H1 (cell line): Measurements from ENCODE around the gene CDKN3. TPM values are rescaled to one million over a fixed set of nuclear protein-coding genes. Genes with fewer than 3 reads are reported as not detected.

Experiments used
- CTCF ChIA-PET: fragments of 300-600 bp; sonication (Branson Sonifier 250); formaldehyde crosslinking; loops from one replicate; lab custom pipeline; 2021; ENCODE audit not compliant: partially characterized antibody; lab: Charles Lee
- POLR2A ChIA-PET: fragments of 300-600 bp; sonication (Branson Sonifier 250); formaldehyde crosslinking; loops from one replicate; lab custom pipeline; 2021; ENCODE audit warnings: inconsistent platforms; ENCODE audit not compliant: partially characterized antibody; lab: Charles Lee
- DNase-seq, 2 experiments: peaks; one replicate each; pipeline versions ENCODE4 v3.0.0 to v3.0.0-alpha.2; 2010 to 2022; ENCODE audit warnings: low spot score in 2 of 2, low read depth in 1 of 2, mixed read lengths in 1 of 2
- FAIRE-seq: peaks from 2 replicates; lab custom pipeline; 2011; peaks lifted over from hg19 to GRCh38; lab: Jason Lieb, UNC
- H2AFZ ChIP-seq: 2 replicates; pipeline ENCODE4 v1.8.1; 2012; ENCODE audit warnings: low read length, inconsistent platforms
- H2AK5ac ChIP-seq: 2 replicates; pipeline ENCODE4 v1.6.1; 2013; ENCODE audit warnings: low read depth, low read length
- H2BK120ac ChIP-seq: replicated peaks from 2 replicates; pipeline ENCODE3; 2013; ENCODE audit warnings: low read depth, low read length, inconsistent platforms
- H2BK12ac ChIP-seq: 2 replicates; pipeline ENCODE4 v1.6.1; 2013; ENCODE audit warnings: low read depth, low read length
- H2BK15ac ChIP-seq: 2 replicates; pipeline ENCODE4 v1.6.1; 2013; ENCODE audit warnings: low read length
- H2BK20ac ChIP-seq: 2 replicates; pipeline ENCODE4 v1.6.1; 2013; ENCODE audit warnings: low read length
- H2BK5ac ChIP-seq: 2 replicates; pipeline ENCODE4 v1.6.1; 2013; ENCODE audit warnings: low read depth, low read length
- H3K14ac ChIP-seq: 2 replicates; pipeline ENCODE4 v1.6.1; 2013; ENCODE audit warnings: inconsistent platforms; ENCODE audit not compliant: insufficient read length
- H3K18ac ChIP-seq: 2 replicates; pipeline ENCODE4 v1.6.1; 2013; ENCODE audit warnings: low read length; ENCODE audit errors: extremely low read depth
- H3K23ac ChIP-seq: 2 replicates; pipeline ENCODE4 v1.6.1; 2013; ENCODE audit warnings: inconsistent platforms; ENCODE audit not compliant: insufficient read length
- H3K23me2 ChIP-seq: 2 replicates; pipeline ENCODE4 v1.6.1; 2013; ENCODE audit warnings: low read depth, low read length
- H3K27ac ChIP-seq: 2 replicates; pipeline ENCODE4 v1.6.1; 2011; ENCODE audit warnings: low read depth, low read length, inconsistent platforms
- H3K27me3 ChIP-seq, 4 experiments: replicated peaks in 1 of 4; 1 replicate in 1 of 4; 2 replicates in 3 of 4; pipeline versions ENCODE4 v1.6.1 to v1.8.1; 2011 to 2013; ENCODE audit warnings: low read length in 3 of 4, mild to moderate bottlenecking in 3 of 4, inconsistent platforms in 2 of 4, mixed read lengths in 2 of 4, moderate library complexity in 1 of 4; ENCODE audit not compliant: control insufficient read depth in 3 of 4, insufficient read depth in 3 of 4; ENCODE audit errors: extremely low read depth in 1 of 4
- H3K36me3 ChIP-seq, 4 experiments: 2 replicates each; pipeline versions ENCODE4 v1.6.1 to v1.8.1; 2011 to 2013; ENCODE audit warnings: mild to moderate bottlenecking in 4 of 4, low read length in 3 of 4, moderate library complexity in 2 of 4, control low read depth in 1 of 4, inconsistent platforms in 1 of 4; ENCODE audit not compliant: insufficient read depth in 4 of 4, control insufficient read depth in 2 of 4
- H3K4ac ChIP-seq: replicated peaks from 2 replicates; pipeline ENCODE3; 2013; ENCODE audit warnings: low read length, low read depth, mixed read lengths, inconsistent platforms; ENCODE audit not compliant: insufficient read length
- H3K4me1 ChIP-seq, 4 experiments: replicated peaks in 1 of 4; 1 replicate in 1 of 4; 2 replicates in 3 of 4; pipeline versions ENCODE4 v1.6.1 to v1.8.1; 2011 to 2013; ENCODE audit warnings: low read length in 3 of 4, inconsistent platforms in 2 of 4, mixed read lengths in 1 of 4; ENCODE audit not compliant: insufficient read depth in 4 of 4, control insufficient read depth in 3 of 4
- H3K4me2 ChIP-seq, 2 experiments: 2 replicates each; pipeline versions ENCODE4 v1.6.1 to v1.8.1; 2011 to 2013; ENCODE audit warnings: low read depth in 2 of 2, low read length in 2 of 2, control low read depth in 1 of 2, inconsistent platforms in 1 of 2, mild to moderate bottlenecking in 1 of 2; ENCODE audit not compliant: insufficient read depth in 1 of 2
- H3K4me3 ChIP-seq, 4 experiments: fragments of 200-600, 300-600 bp in 1 of 4; sonication (generic), shearing (Covaris generic), sonication (Bioruptor Twin) in 1 of 4; 2 replicates each; pipeline versions ENCODE4 v1.5.1 to v1.8.1; 2011 to 2016; ENCODE audit warnings: low read length in 4 of 4, low read depth in 3 of 4, control low read depth in 2 of 4, inconsistent platforms in 2 of 4, mild to moderate bottlenecking in 2 of 4, mixed read lengths in 1 of 4, moderate library complexity in 1 of 4; ENCODE audit not compliant: insufficient read depth in 2 of 4; ENCODE audit errors: extremely low read depth in 1 of 4
- H3K56ac ChIP-seq: replicated peaks from 2 replicates; pipeline ENCODE3; 2013; ENCODE audit warnings: low read depth, mild to moderate bottlenecking, mixed read lengths, low read length, inconsistent platforms; ENCODE audit not compliant: insufficient read length
- H3K79me1 ChIP-seq: 2 replicates; pipeline ENCODE4 v1.6.1; 2013; ENCODE audit warnings: low read depth, low read length, control low read depth
- H3K79me2 ChIP-seq, 2 experiments: 2 replicates each; pipeline versions ENCODE4 v1.6.1 to v1.8.1; 2012 to 2013; ENCODE audit warnings: low read length in 2 of 2, mild to moderate bottlenecking in 2 of 2, inconsistent platforms in 1 of 2; ENCODE audit not compliant: insufficient read depth in 2 of 2, control insufficient read depth in 1 of 2
- H3K9ac ChIP-seq, 4 experiments: replicated peaks in 1 of 4; 1 replicate in 1 of 4; 2 replicates in 3 of 4; pipeline versions ENCODE4 v1.6.1 to v1.8.1; 2011 to 2013; ENCODE audit warnings: low read depth in 3 of 4, low read length in 3 of 4, control low read depth in 2 of 4, mild to moderate bottlenecking in 2 of 4, moderate library complexity in 2 of 4, inconsistent platforms in 1 of 4; ENCODE audit errors: extremely low read depth in 1 of 4
- H3K9me3 ChIP-seq, 2 experiments: 2 replicates each; pipeline versions ENCODE4 v1.6.1 to v1.8.1; 2012 to 2013; ENCODE audit warnings: mild to moderate bottlenecking in 2 of 2, moderate library complexity in 2 of 2, control low read depth in 1 of 2, inconsistent platforms in 1 of 2, low read depth in 1 of 2, low read length in 1 of 2, mixed read lengths in 1 of 2; ENCODE audit not compliant: insufficient read depth in 2 of 2
- H4K20me1 ChIP-seq, 2 experiments: replicated peaks in 1 of 2; 2 replicates each; pipeline versions ENCODE3 to v1.8.1; 2011 to 2013; ENCODE audit warnings: inconsistent platforms in 2 of 2, low read length in 2 of 2, mild to moderate bottlenecking in 1 of 2; ENCODE audit not compliant: insufficient read depth in 2 of 2, control insufficient read depth in 1 of 2
- H4K5ac ChIP-seq: 2 replicates; pipeline ENCODE4 v1.6.1; 2013; ENCODE audit warnings: low read length, low read depth, mixed read lengths, inconsistent platforms; ENCODE audit not compliant: insufficient read length
- H4K8ac ChIP-seq: 2 replicates; pipeline ENCODE4 v1.8.0; 2013; ENCODE audit warnings: mild to moderate bottlenecking, moderate library complexity, low read length, inconsistent platforms; ENCODE audit not compliant: insufficient read depth; ENCODE audit errors: extremely low read depth
- H4K91ac ChIP-seq: replicated peaks from 2 replicates; pipeline ENCODE3; 2013; ENCODE audit warnings: low read length, mixed read lengths, inconsistent platforms; ENCODE audit not compliant: insufficient read length
- ASH2L ChIP-seq: fragments of 200-600, 300-600 bp; sonication (generic); IDR thresholded peaks from one replicate; pipeline ENCODE4 v1.7.1; 2017; ENCODE audit warnings: low read length
- BACH1 ChIP-seq: IDR thresholded peaks from 2 replicates; pipeline ENCODE4 v1.6.1; 2012; ENCODE audit warnings: low read length, improper control_type of control experiment
- CEBPB ChIP-seq: IDR thresholded peaks from 2 replicates; pipeline ENCODE4 v1.6.1; 2012; ENCODE audit warnings: low read depth, low read length
- EGR1 ChIP-seq: IDR thresholded peaks from 2 replicates; pipeline ENCODE4 v1.6.1; 2011; ENCODE audit warnings: low read depth, low read length, borderline replicate concordance
- GABPA ChIP-seq: IDR thresholded peaks from 2 replicates; pipeline ENCODE4 v1.6.1; 2011; ENCODE audit warnings: mild to moderate bottlenecking, low read length, moderate library complexity, borderline replicate concordance; ENCODE audit not compliant: insufficient read depth
- HDAC6 ChIP-seq: IDR thresholded peaks from one replicate; pipeline ENCODE4 v1.7.1; 2012; ENCODE audit warnings: low read depth, mild to moderate bottlenecking, inconsistent platforms, low read length, moderate library complexity
- KDM4A ChIP-seq: IDR thresholded peaks from one replicate; pipeline ENCODE4 v1.7.1; 2012; ENCODE audit warnings: low read depth, mild to moderate bottlenecking, moderate library complexity, low read length, inconsistent platforms; ENCODE audit not compliant: severe bottlenecking
- MAFK ChIP-seq: IDR thresholded peaks from 2 replicates; pipeline ENCODE4 v1.6.1; 2012; ENCODE audit warnings: low read depth, mild to moderate bottlenecking, improper control_type of control experiment, low read length
- POLR2A ChIP-seq, 2 experiments: IDR thresholded peaks; 1 replicate in 1 of 2; 2 replicates in 1 of 2; pipeline ENCODE4 v1.6.1; 2011; ENCODE audit warnings: low read depth in 2 of 2, low read length in 2 of 2, mild to moderate bottlenecking in 2 of 2; ENCODE audit errors: control extremely low read depth in 1 of 2
- SP1 ChIP-seq: IDR thresholded peaks from 2 replicates; pipeline ENCODE4 v1.6.1; 2011; ENCODE audit warnings: low read depth, low read length
- polyA plus RNA-seq, 7 experiments: library from polyadenylated mRNA; depleted of rRNA in 3 of 7; stranded (reverse) in 5 of 7; unstranded in 2 of 7; fragments of >200 nt in 5 of 7; fragments of 200-250 nt in 2 of 7; gene quantifications; 1 replicate in 5 of 7; 2 replicates in 1 of 7; 4 replicates in 1 of 7; pipeline versions ENCODE4 v1.2.1 to v1.2.3, GENCODE V29; 2011 to 2013; ENCODE audit warnings: missing spikeins in 2 of 7, mixed read lengths in 2 of 7
- total RNA-seq: library from RNA; stranded (reverse); fragmentation: NEBNext Ultra II Directional; extraction: Animal tissue kit (Norgen Biotek cat#: 25700); gene quantifications from 2 replicates; pipeline ENCODE4 v1.2.1, GENCODE V29; 2021
- TF ChIP-seq, protein P1 (sequence below), 3 experiments: IDR thresholded peaks; 1 replicate in 2 of 3; 2 replicates in 1 of 3; pipeline versions ENCODE4 v1.5.1 to v1.6.1; 2011; ENCODE audit warnings: low read length in 3 of 3, mild to moderate bottlenecking in 3 of 3, inconsistent platforms in 2 of 3, low read depth in 1 of 3, moderate library complexity in 1 of 3; ENCODE audit not compliant: insufficient read depth in 1 of 3; ENCODE audit errors: control extremely low read depth in 1 of 3

CDKN3 gene
- total and polyA plus RNA-seq, 2 of the 8 experiments (the other 6 are each of a cell fraction or from before 2014, with no cell fraction given), result 43.5 to 48.3 TPM

DNA sequence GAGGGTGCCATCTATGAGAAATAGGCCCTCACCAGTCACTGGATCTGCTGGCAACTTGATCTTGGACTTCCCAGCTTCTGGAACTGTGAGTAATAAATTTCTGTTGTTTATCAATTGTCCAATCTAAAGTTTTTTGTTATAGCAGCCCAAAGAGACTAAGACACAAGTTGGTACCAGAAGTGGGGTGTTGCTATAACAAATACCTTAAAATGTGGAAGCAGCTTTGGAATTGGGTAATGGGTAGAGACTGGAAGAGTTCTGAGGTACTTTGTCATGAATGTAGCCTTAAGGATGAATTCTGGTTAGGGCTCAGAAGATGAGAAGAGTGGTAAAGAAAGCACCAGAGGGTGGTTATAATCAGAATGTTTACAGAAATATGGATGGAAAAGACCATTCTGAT lies 70.5 kb downstream of the CDKN3 start:
- H2BK120ac ChIP-seq, result no peak overlapping the region
- no peak overlapping the region for H3K56ac ChIP-seq
- H3K23ac ChIP-seq, result no peak overlapping the region
- H4K8ac ChIP-seq, result no peak overlapping the region
- no peak overlapping the region for H3K4ac ChIP-seq
- H3K4me3 ChIP-seq, result no peak overlapping the region
- H2BK5ac ChIP-seq, result no peak overlapping the region
- H4K5ac ChIP-seq, result no peak overlapping the region
- no peak overlapping the region for H3K27ac ChIP-seq
- DNase-seq (no peak), FAIRE-seq (no peak)
- no peaks in the 10 kb centered on the region for H4K20me1 ChIP-seq
- no peak overlapping the region for H3K4me2 ChIP-seq
- H3K18ac ChIP-seq, result no peak overlapping the region
- no peak overlapping the region for H2BK12ac ChIP-seq
- no peak overlapping the region for H2BK20ac ChIP-seq
- ChIA-PET POLR2A (interaction anchor here (1.0 kb wide), 1 partner anchor 22 kb away, joined by 3 read pairs; the partner anchor contains the start of gene GMFB), CTCF (no interaction called here)
- H2BK15ac ChIP-seq, result no peak overlapping the region
- H3K79me2 ChIP-seq, result no peaks in the 10 kb centered on the region
- H2AFZ ChIP-seq, result no peak overlapping the region
- TF ChIP-seq GABPA (no peak), BACH1 (no peak), SP1 (no peak), MAFK (no peak), KDM4A (no peak), POLR2A (IDR thresholded peaks at IDR 0.05; ENCODE audit: control extremely low read depth in 1 of 2, low read depth in 2 of 2, low read length in 2 of 2) (no peak), EGR1 (no peak), CEBPB (no peak), HDAC6 (no peak), ASH2L (no peak)
- TF ChIP-seq, protein P1, sequence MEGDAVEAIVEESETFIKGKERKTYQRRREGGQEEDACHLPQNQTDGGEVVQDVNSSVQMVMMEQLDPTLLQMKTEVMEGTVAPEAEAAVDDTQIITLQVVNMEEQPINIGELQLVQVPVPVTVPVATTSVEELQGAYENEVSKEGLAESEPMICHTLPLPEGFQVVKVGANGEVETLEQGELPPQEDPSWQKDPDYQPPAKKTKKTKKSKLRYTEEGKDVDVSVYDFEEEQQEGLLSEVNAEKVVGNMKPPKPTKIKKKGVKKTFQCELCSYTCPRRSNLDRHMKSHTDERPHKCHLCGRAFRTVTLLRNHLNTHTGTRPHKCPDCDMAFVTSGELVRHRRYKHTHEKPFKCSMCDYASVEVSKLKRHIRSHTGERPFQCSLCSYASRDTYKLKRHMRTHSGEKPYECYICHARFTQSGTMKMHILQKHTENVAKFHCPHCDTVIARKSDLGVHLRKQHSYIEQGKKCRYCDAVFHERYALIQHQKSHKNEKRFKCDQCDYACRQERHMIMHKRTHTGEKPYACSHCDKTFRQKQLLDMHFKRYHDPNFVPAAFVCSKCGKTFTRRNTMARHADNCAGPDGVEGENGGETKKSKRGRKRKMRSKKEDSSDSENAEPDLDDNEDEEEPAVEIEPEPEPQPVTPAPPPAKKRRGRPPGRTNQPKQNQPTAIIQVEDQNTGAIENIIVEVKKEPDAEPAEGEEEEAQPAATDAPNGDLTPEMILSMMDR (IDR thresholded peaks at IDR 0.05; ENCODE audit: control extremely low read depth in 1 of 3, insufficient read depth in 1 of 3, low read depth in 1 of 3, low read length in 3 of 3), result no peak
- H3K27me3 ChIP-seq, result no peaks in the 10 kb centered on the region
- no peaks in the 10 kb centered on the region for H3K79me1 ChIP-seq
- no peaks in the 10 kb centered on the region for H3K36me3 ChIP-seq
- no peak overlapping the region for H3K14ac ChIP-seq
- no peak overlapping the region for H4K91ac ChIP-seq
- H3K9ac ChIP-seq, result no peak overlapping the region
- no peaks in the 10 kb centered on the region; a peak in 1 of 7 replicates for H3K4me1 ChIP-seq
- no peaks in the 10 kb centered on the region for H3K23me2 ChIP-seq
- H2AK5ac ChIP-seq, result no peak overlapping the region
- H3K9me3 ChIP-seq, result peaks cover 0 to 13% of the 10 kb centered on the region in 2 experiments; a peak in 2 of 4 replicates
